ENCODE data around the gene FLNB.
"Not testable (repeated sequence)": the region's sequence is repeated elsewhere in the genome, so short reads cannot be mapped to it uniquely, and the experiment has no call there.

FLNB gene

DNA sequence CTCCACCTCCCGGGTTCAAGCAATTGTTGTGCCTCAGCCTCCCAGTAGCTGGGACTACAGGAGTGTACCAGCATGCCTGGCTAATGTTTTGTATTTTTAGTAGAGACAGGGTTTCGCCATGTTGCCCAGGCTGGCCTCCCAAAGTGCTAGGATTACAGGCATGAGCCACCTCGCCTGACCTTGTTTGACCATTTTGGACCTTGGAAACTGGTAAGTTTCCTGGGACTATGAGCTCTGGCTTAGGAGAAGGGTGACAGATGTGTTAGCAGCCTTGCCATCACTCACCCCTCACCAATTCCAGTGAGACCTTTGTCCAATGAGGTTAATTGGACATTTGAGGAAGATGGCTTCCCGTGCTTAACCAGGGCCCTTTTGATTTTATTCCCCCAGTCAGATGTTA is 182.7 kb downstream of the FLNB start:
- no peak for DNase-seq

DNA sequence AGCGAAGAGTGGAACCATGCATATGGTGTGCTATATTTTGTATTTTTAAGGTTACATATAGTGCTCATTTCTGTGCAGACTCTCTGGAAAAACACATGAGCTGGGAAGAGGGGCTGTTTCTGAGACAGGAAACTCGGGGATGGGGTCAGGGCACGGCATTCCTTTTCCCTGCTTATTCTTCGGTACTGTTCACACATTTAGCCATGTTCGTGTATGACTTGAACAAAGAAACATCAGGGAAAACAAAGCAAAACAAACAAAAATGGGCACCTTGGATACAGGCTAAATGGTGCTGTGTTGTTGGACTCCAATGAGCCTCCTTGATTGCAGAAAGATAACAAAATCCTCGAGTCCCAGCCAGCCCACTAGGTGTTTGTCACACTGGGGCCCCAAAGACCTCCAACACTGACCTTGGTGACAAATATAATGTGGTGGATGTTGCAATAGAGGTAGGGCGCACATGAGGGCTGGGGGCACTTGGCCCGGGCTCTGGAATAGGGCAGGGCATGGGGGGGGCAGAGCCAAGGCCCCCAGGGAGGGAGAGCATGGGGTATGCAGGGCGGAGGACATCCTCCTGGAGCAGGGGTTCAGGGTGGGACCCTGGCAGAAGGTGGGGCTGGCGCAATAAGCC is 183.3 kb downstream of the FLNB start:
- no peak for DNase-seq

DNA sequence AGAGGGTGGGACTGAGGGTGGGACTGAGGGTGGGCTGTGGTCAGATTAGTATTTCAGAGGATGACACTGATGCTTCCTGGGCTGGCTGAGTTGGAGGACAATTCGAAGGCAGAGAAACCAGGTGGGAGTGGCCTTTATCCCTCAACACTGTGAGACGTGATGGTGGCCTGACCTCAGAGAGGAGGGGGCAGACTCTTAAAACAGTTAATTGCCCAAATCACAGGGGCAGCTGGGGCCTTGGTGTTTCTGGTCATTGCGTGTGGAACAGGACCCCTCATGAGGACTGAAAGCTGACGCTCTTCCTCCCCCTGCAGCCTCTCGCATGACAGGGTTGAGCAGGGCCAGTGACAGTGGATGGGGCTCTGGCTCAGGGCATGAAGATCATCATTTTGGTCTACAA is 183.8 kb downstream of the FLNB start:
- no peak for DNase-seq

DNA sequence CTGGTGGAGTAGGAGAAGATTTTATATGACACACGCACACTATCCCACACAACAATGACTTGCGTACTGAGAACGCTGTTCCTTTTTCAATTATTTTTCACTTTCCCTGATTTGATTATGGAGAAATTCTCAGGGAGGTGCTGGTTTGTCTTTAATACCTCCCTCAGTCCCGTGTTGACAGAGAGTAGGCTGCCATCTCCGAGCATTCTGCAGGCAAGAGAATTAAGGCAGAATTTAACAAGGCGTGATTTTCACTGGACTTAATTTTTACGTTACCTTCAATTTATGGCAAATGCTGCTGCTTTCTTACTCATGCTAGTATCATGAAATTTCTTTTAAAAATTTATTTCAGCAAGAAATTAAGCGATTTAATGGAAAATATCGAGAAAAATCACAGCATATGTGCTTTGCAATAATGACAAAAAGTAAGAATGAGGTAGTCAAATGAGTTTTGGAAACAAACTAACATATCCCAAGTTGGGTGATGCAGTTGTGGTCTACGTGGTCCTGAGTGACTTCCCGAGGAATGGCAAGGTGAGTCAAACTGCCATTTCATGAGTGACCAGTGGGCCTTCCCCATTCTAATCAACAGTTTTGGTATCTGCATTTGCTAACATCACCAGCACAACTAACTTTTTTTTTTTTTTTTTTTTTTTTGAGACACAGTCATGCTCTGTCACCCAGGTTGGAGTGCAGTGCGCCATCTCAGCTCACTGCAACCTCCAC is 185.6 kb downstream of the FLNB start:
- no peak for DNase-seq

DNA sequence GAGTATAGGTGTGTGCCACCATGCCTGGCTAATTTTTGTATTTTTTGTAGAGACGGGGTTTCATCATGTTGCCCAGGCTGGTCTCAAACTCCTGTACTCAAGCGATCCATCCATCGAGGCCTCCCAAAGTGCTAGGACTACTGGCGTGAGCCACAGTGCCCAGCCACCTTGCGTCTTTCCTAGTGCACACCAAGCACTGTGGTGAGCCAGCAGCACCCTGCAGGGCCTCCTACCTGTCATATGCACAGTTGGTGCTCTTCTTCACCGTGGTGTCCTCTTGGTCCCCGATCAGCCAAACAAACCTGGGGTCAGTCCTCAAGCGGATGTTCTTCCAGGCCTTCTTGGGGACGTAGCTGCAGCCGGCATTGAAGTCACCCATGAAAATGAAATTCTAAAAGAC is 189.4 kb downstream of the FLNB start:
- no peak for DNase-seq

DNA sequence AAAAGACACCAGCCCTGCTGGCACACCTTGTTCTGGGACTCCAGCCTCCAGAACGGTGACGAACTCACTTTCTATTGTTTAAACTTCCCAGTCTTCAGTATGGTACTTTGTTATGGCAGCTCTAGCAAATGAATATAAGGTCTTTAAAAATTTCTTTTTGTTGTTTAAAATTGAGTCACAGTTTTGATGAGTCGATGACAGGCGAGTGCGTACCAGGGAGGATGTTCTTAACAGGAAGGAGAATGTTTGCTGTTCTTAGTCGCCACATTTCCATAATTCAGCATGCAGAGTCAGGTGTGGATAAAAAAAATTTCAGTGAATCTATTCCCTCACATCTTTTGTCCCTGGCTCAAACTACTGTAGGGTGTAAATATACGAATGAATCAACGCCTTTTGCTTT is 190.1 kb downstream of the FLNB start:
- no peak for DNase-seq

DNA sequence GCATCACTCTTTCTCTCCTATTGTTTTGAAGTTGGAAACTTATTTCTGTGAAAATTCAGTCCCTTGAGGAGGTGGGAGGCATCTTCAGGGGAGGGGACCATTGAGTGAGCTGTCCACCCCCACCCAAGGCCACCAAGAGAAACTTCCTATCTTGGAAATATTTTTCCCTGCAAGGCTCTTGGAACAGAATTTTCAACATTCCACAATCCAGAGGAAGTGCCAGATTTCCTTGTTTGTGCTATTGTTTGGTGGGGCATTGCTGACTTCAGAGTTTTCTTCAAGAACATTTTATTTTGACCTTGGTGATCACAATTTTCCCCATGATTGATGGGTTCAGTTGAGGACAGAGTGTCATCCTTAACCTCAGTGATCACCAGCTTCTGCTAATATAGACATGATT is 190.6 kb downstream of the FLNB start:
- no peak for DNase-seq

DNA sequence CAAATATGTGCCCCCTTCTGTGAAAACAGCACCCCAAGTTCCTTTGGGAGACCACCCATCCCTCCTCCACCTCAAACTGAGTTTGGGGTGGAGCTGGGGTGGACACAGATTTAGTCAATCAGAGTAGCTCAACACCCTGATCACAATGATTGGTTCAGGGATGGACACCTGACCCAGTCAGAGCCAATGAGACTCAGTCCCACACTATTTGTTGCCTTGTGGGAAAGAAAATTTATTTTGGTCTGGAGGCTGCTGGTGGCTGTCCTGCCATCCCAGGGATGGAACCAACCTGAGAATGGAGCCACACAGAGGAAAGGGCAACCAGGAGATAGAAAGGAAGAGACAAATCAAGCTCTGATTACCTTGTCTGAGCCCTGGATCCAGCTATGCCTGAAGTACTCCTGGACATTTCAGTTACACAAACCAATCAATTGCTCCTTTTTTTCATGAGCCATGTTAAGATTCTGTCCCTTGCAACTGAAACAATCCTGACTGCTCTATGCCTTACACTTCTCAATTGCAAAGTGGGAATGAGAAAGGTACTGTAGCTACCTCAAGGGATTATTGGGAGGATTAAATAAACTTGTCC is 192.0 kb downstream of the FLNB start:
- DNase-seq, result no peak

DNA sequence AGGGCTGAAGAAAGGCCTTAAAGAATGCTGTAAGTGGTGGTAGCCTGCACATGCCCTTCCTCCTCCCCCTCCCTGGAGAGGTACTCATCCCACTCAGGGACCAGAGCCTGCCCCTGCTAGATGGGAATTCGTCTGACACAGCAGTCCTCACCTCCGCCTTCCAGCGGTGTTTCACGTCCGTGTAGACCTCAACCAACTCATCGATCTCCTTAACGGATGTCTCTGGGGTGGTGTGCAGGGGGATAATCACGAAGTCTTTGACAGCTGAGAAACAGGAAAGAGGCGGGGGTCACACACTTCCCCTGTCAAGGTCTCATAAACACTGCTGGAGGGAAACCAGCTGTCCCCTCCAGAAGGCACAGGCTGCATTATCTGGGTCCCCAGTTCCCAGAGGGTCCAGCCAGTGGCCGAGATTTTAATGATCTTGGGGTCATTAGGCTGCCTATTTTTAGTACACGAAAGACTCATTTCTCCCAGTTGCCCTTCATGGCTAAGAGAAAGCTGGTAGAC is 192.7 kb downstream of the FLNB start:
- DNase-seq, result no peak

DNA sequence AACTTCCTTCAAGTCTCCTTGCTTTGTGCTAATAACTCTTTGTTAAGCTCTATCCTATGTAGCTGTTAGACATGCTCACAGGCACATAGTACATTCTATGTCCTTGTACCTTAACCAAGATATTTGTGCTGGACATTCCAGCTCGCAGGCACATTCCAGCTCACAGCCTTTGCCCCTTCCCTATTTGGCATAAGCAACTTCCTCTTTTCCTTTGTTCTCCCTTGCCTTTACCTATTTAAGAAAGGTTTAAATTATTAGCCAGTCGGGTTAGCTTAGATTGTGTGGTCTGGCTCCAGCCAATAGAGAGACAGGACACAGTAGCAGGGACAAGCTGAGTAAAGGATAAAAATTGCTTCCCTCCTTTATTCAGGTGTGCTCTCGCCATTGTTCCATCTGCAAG is 193.2 kb downstream of the FLNB start:
- DNase-seq, result not testable (repeated sequence)

DNA sequence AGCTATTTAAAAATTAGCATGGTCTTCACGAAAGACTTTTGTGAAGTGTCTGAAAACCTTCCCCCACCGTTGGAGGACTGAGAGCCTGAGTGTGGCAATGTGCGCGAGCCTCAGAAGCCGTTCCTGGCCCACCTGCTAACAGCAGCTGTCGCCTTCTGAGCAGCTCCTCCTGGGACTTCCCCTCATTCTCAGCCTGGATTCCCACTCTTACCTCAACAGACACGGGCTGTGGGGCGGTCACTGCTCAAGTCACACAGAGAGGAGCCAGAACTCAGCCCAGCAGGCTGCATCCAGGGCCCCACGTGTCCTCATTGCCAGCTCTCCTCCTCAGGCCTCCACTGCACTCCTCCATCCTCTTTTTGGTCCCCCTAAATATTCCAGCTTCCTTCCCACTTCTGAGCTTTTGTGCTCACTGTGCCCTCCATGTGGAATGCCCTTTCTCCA is 194.7 kb downstream of the FLNB start:
- DNase-seq, result no peak

DNA sequence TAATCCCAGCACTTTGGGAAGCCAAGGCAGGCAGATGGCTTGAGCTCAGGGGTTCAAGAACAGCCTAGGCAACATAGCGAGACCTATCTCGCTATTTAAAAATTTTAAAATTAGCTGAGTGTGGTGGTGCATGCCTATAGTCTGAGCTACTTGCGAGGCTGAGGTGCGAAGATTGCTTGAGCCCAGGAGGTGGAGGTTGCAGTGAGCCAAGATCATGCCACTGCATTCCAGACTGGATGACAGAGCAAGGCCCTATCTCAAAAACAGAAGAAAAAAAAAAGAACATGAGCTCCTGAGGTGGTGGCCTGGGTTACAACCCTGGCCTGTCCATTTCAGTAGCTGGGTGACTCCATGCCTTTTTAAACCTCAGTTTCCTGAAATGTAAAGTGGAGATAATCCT is 195.3 kb downstream of the FLNB start:
- DNase-seq, result no peak

DNA sequence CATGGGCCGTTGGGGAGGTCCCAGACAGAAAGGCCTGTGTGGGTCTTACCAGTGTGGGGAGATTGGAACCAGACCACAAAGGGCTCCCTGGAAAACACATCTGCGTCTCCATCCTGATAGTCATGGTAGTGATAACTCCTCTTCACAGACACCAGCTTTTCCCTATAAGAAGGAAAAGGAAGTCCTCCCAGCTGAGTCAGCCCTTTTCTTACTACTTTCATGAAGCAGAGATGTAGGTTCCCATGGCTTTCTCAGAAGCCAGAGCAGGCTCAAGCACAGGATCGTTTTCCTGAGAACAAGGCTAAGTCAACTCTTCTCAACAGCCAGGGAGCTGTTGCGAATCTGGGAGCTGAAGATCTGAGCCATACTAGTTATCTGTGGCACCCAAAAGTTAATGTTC is 196.5 kb downstream of the FLNB start:
- DNase-seq, result no peak

DNA sequence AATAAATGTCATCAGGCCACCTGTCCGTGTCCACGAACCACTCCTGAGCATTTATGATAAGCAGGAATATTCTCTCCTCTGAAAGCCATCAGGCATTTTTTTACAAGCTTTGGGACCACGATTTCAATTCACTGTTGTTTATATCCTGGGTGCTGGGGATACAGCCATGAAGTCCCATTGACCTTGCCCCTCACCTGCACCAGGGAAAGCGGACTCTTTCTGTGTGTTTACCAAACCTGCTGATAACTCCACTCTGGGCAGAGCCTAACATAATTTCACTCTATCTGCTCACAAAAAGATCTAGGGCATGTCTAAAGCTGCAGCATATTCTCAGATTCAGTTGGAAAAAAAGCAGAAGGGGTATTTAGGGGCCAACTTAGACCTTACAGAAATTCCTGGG is 197.8 kb downstream of the FLNB start:
- no peak for DNase-seq

DNA sequence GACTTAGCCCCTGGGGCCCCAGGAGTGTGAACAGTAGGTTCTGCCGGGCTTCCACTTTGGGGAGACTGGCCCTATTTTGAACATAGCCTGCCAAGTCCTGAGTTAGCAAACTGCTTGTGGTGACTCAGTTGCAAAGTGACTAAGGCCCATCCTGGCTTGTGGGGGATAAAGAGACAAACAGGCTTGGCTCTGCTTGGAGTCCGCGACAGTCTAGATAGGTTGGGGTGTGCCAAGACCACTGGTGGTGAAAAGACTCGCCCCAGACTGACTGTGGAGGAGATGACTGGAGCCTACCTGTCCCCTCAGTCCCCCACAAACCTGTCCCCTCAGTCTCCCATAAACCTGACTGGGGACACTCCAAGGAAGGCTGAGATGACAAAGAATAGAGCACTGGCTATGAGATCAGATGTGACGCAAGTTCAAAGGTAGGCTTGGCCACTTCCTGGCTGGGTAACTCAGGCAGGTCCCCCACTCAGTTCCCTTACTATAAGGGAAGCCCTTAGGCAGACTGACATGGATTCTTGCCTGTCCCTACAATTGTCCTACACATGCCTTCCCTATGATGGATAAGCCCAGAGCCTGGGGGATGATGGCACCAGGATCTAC is 198.3 kb downstream of the FLNB start:
- DNase-seq, result no peak

DNA sequence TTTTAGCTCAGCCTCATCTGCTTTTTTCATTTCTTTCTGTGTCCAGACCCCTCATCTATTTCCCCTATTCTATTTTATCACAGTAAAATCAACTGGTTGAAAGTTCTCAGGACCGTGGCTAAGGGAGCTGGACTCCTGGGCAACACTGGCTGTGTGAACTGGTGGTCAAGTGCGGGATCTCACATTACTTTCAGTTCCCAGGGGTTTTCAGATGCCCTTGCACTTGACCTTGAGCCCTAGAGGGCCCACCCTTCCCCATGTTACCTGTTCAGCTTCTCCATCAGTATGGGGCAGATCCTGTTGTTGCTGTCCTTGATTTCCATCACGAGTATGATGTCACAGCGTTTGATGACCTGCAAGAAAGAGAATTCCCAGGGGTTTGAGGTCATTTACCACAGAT is 199.7 kb downstream of the FLNB start:
- DNase-seq, result no peak

DNA sequence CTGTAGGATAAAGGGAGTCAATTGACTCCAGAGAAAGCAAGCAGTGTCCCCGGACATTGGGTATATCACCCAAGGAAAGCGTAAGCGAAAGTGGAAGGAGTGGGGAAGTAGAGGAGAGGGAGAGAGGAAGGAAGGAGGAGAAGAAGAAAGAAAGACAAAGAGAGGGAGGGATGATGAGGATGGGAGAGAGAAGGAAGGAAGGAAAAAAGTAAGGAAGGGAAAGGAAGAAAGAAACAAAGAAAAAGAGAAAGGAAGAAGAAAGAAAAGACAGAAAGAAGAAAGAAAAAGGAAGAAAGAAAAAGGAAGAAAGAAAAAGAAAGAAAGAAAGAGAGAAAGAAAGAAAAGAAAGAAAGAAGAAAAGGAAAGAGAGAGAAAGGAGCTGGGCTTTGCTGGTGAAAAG is 201.7 kb downstream of the FLNB start:
- no peak for DNase-seq

DNA sequence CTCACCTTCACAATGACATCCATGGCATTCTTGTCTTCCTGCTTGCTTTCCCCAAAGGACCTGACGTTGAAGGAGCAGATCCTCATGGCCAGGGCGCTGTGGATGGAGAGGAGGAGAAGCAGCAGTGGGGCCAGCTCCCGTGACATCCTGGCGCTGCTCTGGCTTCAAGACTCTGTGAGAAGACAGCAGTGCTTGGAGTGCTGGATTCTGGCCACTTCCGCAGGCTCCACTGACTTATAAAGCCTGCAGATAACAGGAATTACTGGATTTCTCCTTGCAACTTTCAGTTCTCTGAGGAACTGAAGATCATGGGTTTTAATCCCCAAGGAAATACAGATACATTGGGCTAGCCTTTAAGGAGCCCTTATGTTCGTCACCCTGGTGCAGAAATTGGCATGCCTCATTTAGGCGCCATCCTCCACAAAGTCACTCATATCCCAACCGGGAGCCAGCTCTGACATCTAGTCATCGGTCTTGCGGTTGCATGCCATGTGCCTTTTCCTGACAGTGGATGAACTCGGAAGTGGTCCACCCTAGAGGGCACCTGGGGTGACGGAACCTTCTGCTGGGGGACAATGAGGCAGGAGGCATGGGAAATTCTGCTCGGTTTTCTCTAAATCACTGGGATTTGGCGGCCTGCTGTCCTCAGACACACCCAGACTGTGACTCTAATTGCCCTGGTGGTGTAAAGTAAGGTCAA is 202.7 kb downstream of the FLNB start, which contains the start of gene DNASE1L3:
TSS of gene DNASE1L3 (minus strand) at position 212 of the 700 bp plus-strand sequence. CDS start at position 146, 66 bp downstream.
- DNase-seq, result no peak

DNA sequence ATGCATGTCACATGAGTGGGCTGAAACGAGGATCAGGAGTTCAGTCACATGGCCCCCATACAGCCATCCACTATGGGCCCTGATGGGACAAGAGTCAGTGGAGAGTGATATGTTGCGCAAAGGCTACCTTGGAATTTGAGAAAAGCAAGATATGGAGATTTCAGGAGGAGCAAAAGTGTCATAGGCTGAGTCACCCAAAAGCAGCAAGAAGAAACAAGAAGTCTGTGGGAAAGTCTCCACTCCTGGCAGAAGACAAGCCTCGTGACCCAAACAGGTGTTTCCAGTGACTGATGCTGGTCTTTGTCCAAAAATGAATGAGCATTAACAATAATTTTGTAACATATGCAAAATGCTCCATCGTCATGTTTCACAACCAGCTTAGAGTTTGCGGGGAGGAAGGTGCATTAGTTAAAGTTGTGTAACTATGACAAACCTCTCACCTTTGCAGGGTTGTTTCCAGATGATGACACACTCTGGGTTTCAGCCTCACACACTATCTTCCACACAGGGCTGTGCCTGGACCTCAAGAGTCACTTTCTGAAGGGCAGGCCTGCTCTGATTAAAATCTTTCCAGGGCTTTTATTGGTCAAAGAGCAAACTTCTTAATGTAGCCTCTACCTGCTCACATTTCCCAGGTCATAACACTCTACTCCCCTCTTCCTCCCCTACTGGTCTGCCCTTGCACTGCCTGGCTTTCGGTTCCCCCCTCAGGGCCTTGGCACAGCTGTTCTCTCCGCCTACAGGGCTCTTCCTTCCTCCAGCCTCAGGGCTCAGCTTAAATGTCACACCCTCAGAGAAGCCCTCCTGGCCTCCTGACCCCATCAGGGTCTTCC is 206.5 kb downstream of the FLNB start:
- no peak for DNase-seq

DNA sequence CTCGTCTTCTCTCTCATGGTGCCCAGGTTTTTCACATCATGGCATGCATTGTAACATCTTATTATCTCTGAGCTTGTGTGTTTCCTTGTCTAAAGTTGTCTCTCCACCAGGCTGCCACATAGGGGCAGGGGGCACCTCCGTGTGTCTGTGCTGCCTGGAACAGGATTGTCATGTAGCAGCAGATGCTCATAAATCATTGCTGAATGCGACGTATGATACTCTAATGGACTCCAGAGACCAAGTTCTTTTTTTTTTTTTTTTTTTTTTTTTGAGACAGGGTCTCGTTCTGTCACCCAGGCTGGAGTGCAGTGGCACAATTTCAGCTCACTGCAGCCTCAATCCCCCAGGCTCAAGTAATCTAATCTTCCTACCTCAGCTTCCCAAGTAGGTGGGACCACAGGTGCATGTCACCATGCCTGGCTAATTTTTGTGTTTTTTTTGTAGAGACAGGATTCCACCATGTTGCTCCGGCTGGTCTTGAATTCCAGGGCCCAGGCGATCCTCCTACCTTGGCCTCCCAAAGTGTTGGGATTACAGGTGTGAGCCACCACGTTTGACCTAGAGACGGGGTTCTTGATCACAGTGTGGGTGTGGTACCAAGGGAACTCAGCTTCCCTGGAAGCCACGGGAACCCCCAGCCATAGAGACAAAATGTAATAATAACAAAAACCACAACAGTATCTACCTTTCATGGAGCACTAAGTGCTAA is 207.2 kb downstream of the FLNB start:
- no peak for DNase-seq

DNA sequence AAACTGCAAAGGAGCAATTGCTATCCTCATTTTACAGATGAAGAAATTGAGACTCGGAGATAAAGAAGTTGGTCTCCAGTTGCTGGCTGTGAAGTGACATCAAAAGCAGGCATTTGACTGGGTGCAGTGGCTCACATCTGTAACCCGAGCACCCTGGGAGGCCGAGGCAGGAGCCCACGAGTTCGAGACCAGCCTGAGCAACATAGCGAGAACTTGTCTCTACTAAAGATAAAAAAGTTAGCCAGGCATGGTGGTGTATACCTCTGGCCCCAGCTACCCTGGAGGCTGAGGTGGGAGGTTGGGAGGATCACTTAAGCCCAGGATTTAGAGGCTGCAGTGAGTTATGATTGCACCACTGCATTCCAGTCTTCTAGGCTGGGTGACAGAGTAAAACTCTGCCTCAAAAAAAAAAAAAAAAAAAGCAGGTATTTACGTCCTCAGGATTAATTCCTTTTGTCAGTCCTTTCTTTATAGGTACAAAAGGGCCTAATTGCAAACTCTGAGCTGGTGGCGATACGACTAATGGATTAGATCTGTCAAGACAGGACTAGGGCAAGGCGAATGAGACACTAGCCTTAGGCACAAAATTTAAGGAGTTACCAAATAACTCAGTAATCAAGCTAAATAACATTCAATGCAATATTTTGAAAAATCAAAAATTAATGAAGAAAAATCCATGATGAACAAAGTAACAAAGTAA is 208.4 kb downstream of the FLNB start:
- DNase-seq, result no peak
